Fibroblast of lung (primary cell): ENCODE data around the gene KIAA1328.

Experiments used
- EZH2 ChIP-seq: IDR thresholded peaks from 2 replicates; pipeline ENCODE4 v1.5.1; 2012; ENCODE audit warnings: low read length, control low read depth, mild to moderate bottlenecking; ENCODE audit errors: missing control alignments
- TF ChIP-seq, protein P1 (sequence below), 2 donors: IDR thresholded peaks in 1 of 2; conservative IDR thresholded peaks in 1 of 2; 1 replicate in 1 of 2; 2 replicates in 1 of 2; pipeline ENCODE4 v1.5.1; 2011 to 2012; ENCODE audit warnings: low read length in 2 of 2, control low read depth in 1 of 2, inconsistent platforms in 1 of 2, low read depth in 1 of 2, mild to moderate bottlenecking in 1 of 2

GRCh38 chr18:37184209-37184868 lies 355.4 kb downstream of the KIAA1328 start:
- TF ChIP-seq EZH2 = no peak
- TF ChIP-seq, protein P1, sequence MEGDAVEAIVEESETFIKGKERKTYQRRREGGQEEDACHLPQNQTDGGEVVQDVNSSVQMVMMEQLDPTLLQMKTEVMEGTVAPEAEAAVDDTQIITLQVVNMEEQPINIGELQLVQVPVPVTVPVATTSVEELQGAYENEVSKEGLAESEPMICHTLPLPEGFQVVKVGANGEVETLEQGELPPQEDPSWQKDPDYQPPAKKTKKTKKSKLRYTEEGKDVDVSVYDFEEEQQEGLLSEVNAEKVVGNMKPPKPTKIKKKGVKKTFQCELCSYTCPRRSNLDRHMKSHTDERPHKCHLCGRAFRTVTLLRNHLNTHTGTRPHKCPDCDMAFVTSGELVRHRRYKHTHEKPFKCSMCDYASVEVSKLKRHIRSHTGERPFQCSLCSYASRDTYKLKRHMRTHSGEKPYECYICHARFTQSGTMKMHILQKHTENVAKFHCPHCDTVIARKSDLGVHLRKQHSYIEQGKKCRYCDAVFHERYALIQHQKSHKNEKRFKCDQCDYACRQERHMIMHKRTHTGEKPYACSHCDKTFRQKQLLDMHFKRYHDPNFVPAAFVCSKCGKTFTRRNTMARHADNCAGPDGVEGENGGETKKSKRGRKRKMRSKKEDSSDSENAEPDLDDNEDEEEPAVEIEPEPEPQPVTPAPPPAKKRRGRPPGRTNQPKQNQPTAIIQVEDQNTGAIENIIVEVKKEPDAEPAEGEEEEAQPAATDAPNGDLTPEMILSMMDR (conservative IDR thresholded peaks at IDR 0.05 in 1 of 2, IDR thresholded peaks at IDR 0.05 in 1 of 2; ENCODE audit: low read depth in 1 of 2, low read length in 2 of 2) = no peak
